Measurements from ENCODE around the gene CTDSP2.

DNA sequence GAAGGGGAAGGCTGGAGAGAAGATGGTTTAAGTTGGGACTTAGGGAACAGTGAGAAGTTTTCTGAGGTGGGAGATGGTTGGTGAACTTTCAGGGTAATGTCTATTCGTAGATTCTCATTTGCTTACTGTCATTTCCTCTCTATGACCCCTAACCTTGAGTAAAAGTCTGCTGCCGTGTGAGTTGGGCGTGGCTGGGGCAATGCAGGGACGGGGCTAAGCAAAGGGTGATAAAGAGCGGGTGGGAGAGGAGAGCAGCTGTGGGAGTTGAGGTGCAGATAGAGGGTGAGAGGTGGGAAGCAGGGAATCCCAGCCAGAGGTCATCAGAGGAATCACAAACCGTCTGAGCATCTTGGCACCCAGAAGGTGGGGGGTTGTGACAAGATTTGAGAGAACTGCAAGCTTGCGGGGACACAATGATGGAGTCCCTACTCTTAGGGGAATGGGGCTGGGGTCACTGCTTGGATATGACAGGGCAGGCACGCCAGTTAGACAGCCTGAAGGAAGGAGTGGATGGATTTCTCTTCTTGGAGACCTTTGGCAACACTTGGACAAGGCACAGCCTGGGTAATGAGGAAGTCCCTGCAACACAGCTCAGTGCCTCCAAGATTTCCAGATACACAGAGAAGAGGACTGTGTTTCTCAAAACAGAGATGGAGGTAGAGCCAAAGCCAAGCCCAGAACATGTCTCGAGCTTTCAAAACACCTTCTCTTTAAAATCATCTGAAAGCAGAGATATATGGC, 45.9 kb upstream of the CTDSP2 start:
- TF ChIP-seq, protein P1, sequence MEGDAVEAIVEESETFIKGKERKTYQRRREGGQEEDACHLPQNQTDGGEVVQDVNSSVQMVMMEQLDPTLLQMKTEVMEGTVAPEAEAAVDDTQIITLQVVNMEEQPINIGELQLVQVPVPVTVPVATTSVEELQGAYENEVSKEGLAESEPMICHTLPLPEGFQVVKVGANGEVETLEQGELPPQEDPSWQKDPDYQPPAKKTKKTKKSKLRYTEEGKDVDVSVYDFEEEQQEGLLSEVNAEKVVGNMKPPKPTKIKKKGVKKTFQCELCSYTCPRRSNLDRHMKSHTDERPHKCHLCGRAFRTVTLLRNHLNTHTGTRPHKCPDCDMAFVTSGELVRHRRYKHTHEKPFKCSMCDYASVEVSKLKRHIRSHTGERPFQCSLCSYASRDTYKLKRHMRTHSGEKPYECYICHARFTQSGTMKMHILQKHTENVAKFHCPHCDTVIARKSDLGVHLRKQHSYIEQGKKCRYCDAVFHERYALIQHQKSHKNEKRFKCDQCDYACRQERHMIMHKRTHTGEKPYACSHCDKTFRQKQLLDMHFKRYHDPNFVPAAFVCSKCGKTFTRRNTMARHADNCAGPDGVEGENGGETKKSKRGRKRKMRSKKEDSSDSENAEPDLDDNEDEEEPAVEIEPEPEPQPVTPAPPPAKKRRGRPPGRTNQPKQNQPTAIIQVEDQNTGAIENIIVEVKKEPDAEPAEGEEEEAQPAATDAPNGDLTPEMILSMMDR (IDR thresholded peaks at IDR 0.05; ENCODE audit: low read depth, low read length, poor library complexity, severe bottlenecking): no peak
- no peak for TF ChIP-seq EZH2phosphoT487 (IDR thresholded peaks at IDR 0.05; ENCODE audit: borderline replicate concordance, low read length)
